Large intestine (tissue), 12 donors: Measurements from ENCODE around the gene SENP2. TPM values are rescaled to one million over a fixed set of nuclear protein-coding genes. Genes with fewer than 3 reads are reported as not detected.

Experiments used
- DNase-seq, 2 donors: peaks; one replicate each; pipeline versions ENCODE4 v3.0.0 to v3.0.0-alpha.2; 2013
- H3K27ac ChIP-seq: one replicate; pipeline ENCODE4 v1.5.1; 2013; ENCODE audit warnings: low read length
- H3K27me3 ChIP-seq: 2 replicates; pipeline ENCODE4 v1.6.1; 2013; ENCODE audit warnings: low read length; ENCODE audit not compliant: control insufficient read depth, insufficient read depth
- H3K36me3 ChIP-seq: 2 replicates; pipeline ENCODE4 v1.6.1; 2013; ENCODE audit warnings: low read length; ENCODE audit not compliant: control insufficient read depth, insufficient read depth
- H3K4me1 ChIP-seq: one replicate; pipeline ENCODE4 v1.6.1; 2013; ENCODE audit warnings: low read length; ENCODE audit not compliant: control insufficient read depth, insufficient read depth
- H3K4me3 ChIP-seq: one replicate; pipeline ENCODE4 v1.5.1; 2013; ENCODE audit warnings: low read length
- H3K9me3 ChIP-seq: one replicate; pipeline ENCODE4 v1.6.1; 2013; ENCODE audit warnings: mild to moderate bottlenecking, low read depth, low read length, moderate library complexity; ENCODE audit not compliant: control insufficient read depth
- WGBS: methylation state at CpG from one replicate; pipeline ENCODE4 v1.1.5; 2013; ENCODE audit warnings: low lambda C conversion rate; ENCODE audit not compliant: insufficient coverage; 5-methylcytosine and 5-hydroxymethylcytosine counted together
- long read RNA-seq, 11 donors: transcript quantifications; one replicate each; lab custom pipeline, GENCODE V29; 2026
- polyA plus RNA-seq: library from polyadenylated mRNA; unstranded; fragments of 120-200 nt; gene quantifications from one replicate; pipeline ENCODE4 v1.2.1, GENCODE V29; 2013

Gene SENP2
- 34.6 TPM for polyA plus RNA-seq
- long read RNA-seq, donor 1, partial matches to known transcripts, result 17 of 17 reads
- long read RNA-seq, donor 1, other reads (novel, unspliced or antisense), result 0 of 17 reads
- long read RNA-seq, donor 2, full-length matches to known transcripts, result 1 of 1 reads
- long read RNA-seq, donor 2, partial matches to known transcripts, result 0 of 1 reads
- long read RNA-seq, donor 2, other reads (novel, unspliced or antisense), result 0 of 1 reads
- long read RNA-seq, donor 3, result 0 reads
- long read RNA-seq, donor 4, result 0 reads
- long read RNA-seq, donor 5, result 0 reads
- long read RNA-seq, donor 6, full-length matches to known transcripts, result 2 of 38 reads
- long read RNA-seq, donor 6, partial matches to known transcripts, result 36 of 38 reads
- long read RNA-seq, donor 6, other reads (novel, unspliced or antisense), result 0 of 38 reads
- long read RNA-seq, donor 7, partial matches to known transcripts, result 6 of 6 reads
- long read RNA-seq, donor 7, other reads (novel, unspliced or antisense), result 0 of 6 reads
- long read RNA-seq, donor 8, full-length matches to known transcripts, result 1 of 37 reads
- long read RNA-seq, donor 8, partial matches to known transcripts, result 36 of 37 reads
- long read RNA-seq, donor 8, other reads (novel, unspliced or antisense), result 0 of 37 reads
- long read RNA-seq, donor 9, full-length matches to known transcripts, result 3 of 19 reads
- long read RNA-seq, donor 9, partial matches to known transcripts, result 16 of 19 reads
- long read RNA-seq, donor 9, other reads (novel, unspliced or antisense), result 0 of 19 reads
- long read RNA-seq, donor 10, full-length matches to known transcripts, result 7 of 37 reads
- long read RNA-seq, donor 10, partial matches to known transcripts, result 24 of 37 reads
- long read RNA-seq, donor 10, other reads (novel, unspliced or antisense), result 6 of 37 reads
- long read RNA-seq, donor 11, full-length matches to known transcripts, result 3 of 17 reads
- long read RNA-seq, donor 11, partial matches to known transcripts, result 14 of 17 reads
- long read RNA-seq, donor 11, other reads (novel, unspliced or antisense), result 0 of 17 reads

- H3K4me1 ChIP-seq, result peaks cover 15% of the 10 kb centered on the region
- H3K36me3 ChIP-seq, result peaks cover 3% of the 10 kb centered on the region
- H3K9me3 ChIP-seq, result no peaks in the 10 kb centered on the region
- H3K27me3 ChIP-seq, result no peaks in the 10 kb centered on the region
- no CpG with 5 or more reads among the region's 64 CpGs for WGBS
- H3K27ac ChIP-seq, result peak within 1 kb of the TSS; percentile 91
- peak within 1 kb of the TSS; percentile 94 for H3K4me3 ChIP-seq
- peak; percentile 100 for DNase-seq
Observed at GRCh38 chr3:185585859-185586685, at the start of gene SENP2. TSS of gene SENP2 (plus strand) at chr3:185586295. CDS start at chr3:185586414, 119 bp downstream.

- Histone ChIP-seq H3K4me1 (peaks cover 2% of the 10 kb centered on the region), H3K27me3 (no peaks in the 10 kb centered on the region), H3K9me3 (no peaks in the 10 kb centered on the region), H3K36me3 (no peaks in the 10 kb centered on the region), H3K27ac (peak overlapping the region; percentile 75), H3K4me3 (no peak overlapping the region)
- DNase-seq, result peak; percentile 96 to 98
- 0% methylated on average over 1 of the region's 9 CpGs for WGBS
Observed at GRCh38 chr3:185537369-185537970, 48.6 kb upstream of the SENP2 start.

DNA sequence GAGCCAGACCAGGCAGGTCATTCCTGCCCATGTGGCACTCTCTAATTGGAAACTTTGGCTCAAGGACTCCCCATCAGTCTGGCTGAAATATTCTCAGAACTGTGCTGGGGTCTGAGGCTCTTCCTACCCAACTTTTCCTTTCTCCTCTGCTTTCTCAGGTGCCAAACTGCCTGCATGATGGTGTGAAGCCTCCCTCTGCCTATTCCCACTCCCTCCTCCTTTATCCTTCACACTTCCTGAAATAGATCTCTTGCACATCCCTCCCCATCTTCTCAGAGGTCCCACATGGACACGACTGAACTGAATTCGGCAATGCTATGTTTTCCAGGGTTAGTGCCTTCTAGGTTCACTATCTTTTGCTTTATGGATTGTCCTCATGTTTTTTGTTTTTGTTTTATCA is 46.2 kb upstream of the SENP2 start:
- Histone ChIP-seq H3K27me3 (no peaks in the 10 kb centered on the region), H3K27ac (no peak overlapping the region), H3K36me3 (no peaks in the 10 kb centered on the region), H3K4me3 (no peak overlapping the region), H3K4me1 (peaks cover 9% of the 10 kb centered on the region), H3K9me3 (no peaks in the 10 kb centered on the region)
- WGBS, result no CpG with 5 or more reads among the region's 2 CpGs
- no peak for DNase-seq

DNA sequence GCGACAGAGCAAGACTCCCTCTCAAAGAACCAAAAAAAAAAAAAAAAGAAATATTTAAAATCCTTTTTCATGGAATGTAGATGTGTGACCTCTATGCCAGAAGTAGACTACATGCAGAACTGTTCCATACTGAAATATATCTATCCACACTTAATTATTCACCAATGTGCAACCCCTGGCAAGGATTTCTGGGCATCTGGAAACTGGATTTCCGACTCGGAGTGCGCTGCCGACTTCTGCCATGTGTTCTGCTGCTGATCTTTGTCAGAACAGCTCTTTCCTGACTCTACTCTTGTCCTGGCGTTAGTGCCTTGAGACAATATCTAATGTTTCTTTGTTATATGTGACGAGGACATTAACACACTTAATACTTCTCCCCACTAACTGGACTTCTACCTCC is 45.4 kb upstream of the SENP2 start:
- peaks cover 15% of the 10 kb centered on the region for H3K4me1 ChIP-seq
- H3K4me3 ChIP-seq, result no peak overlapping the region
- DNase-seq, result no peak
- no peak overlapping the region for H3K27ac ChIP-seq
- H3K9me3 ChIP-seq, result no peaks in the 10 kb centered on the region
- no peaks in the 10 kb centered on the region for H3K27me3 ChIP-seq
- H3K36me3 ChIP-seq, result no peaks in the 10 kb centered on the region
- 100% methylated on average over 2 of the region's 7 CpGs for WGBS

GRCh38 chr3:185549122-185549521 is 37.0 kb upstream of the SENP2 start:
- no peaks in the 10 kb centered on the region for H3K36me3 ChIP-seq
- H3K4me3 ChIP-seq, result no peak overlapping the region
- peak in 1 of 2 donors; percentile 10 for DNase-seq
- no peaks in the 10 kb centered on the region for H3K9me3 ChIP-seq
- H3K4me1 ChIP-seq, result peaks cover 15% of the 10 kb centered on the region
- no peak overlapping the region for H3K27ac ChIP-seq
- 78% methylated on average over 1 of the region's 3 CpGs for WGBS
- no peaks in the 10 kb centered on the region for H3K27me3 ChIP-seq

DNA sequence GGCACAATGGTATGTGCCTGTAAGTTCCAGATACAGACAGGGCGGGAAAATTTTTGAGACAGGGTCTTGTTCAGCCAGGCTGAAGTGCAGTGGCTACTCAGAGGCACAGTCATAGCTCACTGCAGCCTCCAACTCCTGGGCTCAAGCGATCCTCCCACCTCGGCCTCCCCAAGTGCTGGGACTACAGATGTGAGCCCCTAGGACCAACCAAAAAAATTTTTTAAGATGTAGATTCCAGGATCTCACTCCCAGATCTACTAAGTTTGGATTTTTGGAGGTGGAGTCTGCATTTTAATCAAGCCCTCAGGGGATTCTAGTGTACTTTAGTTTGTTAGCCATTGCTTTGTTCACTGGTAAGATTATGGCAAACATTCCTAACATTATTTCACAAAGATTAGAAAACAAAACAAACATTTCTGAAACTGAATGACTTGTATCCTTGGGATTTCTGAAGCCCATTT is 36.4 kb upstream of the SENP2 start:
- WGBS, result no CpG with 5 or more reads among the region's 3 CpGs
- Histone ChIP-seq H3K36me3 (no peaks in the 10 kb centered on the region), H3K9me3 (peaks cover 1% of the 10 kb centered on the region), H3K27ac (no peak overlapping the region), H3K27me3 (no peaks in the 10 kb centered on the region), H3K4me3 (no peak overlapping the region), H3K4me1 (peaks cover 10% of the 10 kb centered on the region)
- no peak for DNase-seq

DNA sequence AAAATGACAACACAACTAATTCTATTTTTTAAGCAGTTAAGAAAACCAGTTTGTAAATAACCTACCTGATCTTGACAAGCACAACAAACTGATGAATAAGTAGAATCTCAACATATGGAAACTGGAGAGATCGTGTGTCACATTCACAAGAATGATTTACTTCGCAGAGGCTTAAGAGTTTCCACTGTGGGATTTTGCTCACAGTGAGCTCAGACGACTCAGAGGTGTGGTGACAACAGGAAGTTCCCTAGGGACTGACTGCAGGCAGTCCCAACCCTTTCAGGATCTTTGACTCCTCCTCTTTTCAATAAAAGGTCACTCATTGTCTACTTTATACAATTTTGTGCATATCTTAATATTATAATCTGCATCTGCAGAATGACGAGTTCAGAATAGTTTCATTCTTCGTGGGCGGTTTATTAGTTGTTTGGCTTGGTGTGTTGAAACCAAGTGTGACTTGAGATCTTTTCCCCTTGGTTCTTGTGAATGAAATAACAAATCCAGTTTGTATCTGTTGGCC is 33.7 kb upstream of the SENP2 start, which contains the start of gene LIPH:
Gene LIPH (minus strand): TSS at position 231 of the 520 bp plus-strand sequence. CDS start 117 bp downstream, at position 114.
- Histone ChIP-seq H3K4me3 (peak within 1 kb of the TSS; percentile 21), H3K36me3 (no peaks in the 10 kb centered on the region), H3K27ac (peak within 1 kb of the TSS; percentile 86), H3K4me1 (peaks cover 10% of the 10 kb centered on the region), H3K9me3 (peaks cover 3% of the 10 kb centered on the region), H3K27me3 (no peaks in the 10 kb centered on the region)
- WGBS, result 0% methylated on average over 2 of the region's 6 CpGs
- DNase-seq, result peak; percentile 76 to 89

GRCh38 chr3:185555101-185555501 is 31.0 kb upstream of the SENP2 start:
- H3K4me1 ChIP-seq, result peaks cover 21% of the 10 kb centered on the region
- no peak overlapping the region for H3K27ac ChIP-seq

DNA sequence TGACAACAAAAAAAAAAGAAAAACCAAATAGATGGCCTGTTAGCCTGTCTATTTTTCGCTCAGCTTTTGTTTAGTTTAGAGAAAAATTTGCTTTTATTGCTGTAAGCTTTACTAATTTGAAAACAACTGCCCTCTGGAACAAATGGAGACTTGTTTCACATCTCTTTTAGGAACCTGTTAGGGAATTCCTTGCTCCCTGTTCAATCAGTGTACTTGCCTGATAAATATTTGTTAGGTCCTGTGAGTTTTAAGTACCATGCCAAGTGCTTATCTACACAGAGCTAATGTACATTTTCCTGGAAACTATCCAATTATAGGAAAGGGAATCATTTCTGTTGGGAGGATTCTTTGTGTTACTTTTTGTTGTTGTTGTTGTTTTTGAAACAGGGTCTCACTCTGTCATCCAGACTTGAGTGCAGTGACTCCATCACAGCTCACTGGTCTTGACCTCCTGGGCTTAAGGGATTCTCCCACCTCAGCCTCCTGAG is 30.2 kb upstream of the SENP2 start:
- Histone ChIP-seq H3K27me3 (no peaks in the 10 kb centered on the region), H3K4me3 (no peak overlapping the region), H3K36me3 (no peaks in the 10 kb centered on the region), H3K9me3 (peaks cover 3% of the 10 kb centered on the region), H3K4me1 (peaks cover 23% of the 10 kb centered on the region), H3K27ac (no peak overlapping the region)
- no peak for DNase-seq
- no CpG with 5 or more reads among the region's 1 CpG for WGBS

More at GRCh38 chr3:185555101-185555501, 31.0 kb upstream of the SENP2 start:
- Histone ChIP-seq H3K36me3 (no peaks in the 10 kb centered on the region), H3K4me3 (no peak overlapping the region), H3K27me3 (no peaks in the 10 kb centered on the region), H3K9me3 (peaks cover 3% of the 10 kb centered on the region)
- DNase-seq, result peak in 1 of 2 donors; percentile 69
- no CpG with 5 or more reads among the region's 4 CpGs for WGBS
